Stimulated activated CD8-positive, alpha-beta memory T cell treated with anti-CD3 and anti-CD28 coated beads, Interleukin-7, amount 100 ng/mL, for 24 hours (primary cell): ENCODE data around the gene UNC5B.

ENCODE experiments used
- DNase-seq: peaks from one replicate; pipeline ENCODE4 v3.0.0-alpha.2; 2020; ENCODE audit warnings: low read depth

Gene UNC5B

DNA sequence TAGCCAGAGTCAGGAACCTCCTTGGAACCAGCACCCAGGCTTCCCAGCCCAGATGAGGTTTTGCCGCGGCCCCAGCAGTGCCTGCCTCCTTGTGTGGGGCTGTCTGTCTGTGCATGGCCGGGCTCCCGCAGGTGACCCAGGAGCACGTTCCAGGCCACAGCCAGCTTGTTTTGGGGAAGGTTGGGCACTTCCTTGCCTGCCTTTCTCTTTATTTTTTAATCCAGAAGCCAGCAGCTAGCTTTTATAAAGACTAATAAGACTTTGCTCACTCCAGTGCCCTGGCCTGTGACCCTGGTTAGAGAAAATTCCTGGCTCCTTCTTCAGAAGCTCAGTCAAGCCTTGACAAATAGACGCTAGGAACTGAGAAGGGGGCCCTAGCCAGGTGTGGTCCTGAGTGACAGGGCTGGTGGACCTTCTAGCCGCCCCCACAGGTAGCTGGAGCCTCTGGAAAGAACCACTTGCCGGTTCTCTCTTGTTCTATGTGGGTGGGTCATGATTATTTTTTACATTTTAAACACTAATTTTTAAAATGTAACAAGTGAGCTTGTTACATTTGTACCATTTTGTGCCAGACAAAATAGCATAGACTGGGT lies 107.5 kb downstream of the UNC5B start:
- no peak for DNase-seq

DNA sequence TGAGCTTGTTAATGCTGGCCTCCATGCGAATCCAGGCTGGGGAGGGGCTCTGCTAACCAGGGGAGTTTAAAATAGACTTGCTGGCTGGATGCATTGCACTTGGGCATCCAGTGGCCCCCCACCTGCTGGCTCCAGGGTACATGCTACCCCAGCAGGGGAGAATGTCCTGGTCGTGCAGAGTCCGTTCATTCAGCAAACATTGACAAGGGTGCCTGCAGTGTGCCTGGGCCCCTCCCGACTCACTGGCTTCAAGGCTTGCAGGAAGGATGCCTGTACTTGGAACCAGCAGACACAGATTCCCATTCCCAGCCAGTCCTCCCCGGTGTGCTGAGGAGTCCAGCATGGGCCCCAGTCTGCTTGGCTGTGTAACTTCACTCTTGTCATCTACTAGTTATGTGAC lies 108.2 kb downstream of the UNC5B start:
- no peak for DNase-seq

- DNase-seq: no peak
Measured at GRCh38 chr10:71321386-71321785, 109.0 kb downstream of the UNC5B start.

DNA sequence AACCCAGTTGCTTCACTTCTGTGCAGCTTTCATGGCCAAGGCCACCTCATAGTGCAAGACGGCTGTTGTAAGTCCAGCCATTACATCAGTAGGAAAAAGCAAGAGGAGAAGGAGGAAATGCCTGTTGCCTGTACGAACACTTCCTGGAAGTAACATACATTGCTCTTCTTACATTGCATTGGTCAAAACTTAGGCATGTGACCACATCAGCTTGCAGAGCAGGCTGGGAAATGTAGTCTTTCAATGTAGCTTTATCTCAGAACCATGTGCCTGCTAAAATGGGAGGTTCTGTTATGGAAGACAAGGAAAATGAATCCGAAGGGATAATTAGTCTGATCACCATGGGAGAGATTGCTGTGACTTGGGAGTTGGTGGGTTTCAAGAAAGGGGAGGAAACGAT lies 111.0 kb downstream of the UNC5B start:
- DNase-seq: no peak

DNA sequence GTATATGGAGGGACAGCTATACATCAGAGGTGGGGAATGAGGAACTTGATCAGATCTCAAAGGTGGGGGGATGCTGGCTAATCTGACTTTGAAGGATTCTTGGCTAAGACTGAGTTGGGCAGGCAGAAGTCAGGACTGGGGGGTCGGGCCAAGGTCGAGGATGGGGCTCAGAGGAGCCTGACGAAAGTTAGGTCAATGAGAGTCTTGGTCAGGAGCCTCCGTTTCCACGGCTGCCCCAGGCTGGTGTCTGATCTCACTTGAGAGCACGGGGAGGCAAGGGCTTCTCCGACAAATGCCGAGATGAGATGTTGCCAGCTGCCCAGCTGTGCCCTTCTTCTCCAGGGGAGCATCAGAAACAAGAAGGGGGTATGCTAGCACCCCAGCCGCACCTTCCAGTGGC lies 112.4 kb downstream of the UNC5B start:
- no peak for DNase-seq

DNA sequence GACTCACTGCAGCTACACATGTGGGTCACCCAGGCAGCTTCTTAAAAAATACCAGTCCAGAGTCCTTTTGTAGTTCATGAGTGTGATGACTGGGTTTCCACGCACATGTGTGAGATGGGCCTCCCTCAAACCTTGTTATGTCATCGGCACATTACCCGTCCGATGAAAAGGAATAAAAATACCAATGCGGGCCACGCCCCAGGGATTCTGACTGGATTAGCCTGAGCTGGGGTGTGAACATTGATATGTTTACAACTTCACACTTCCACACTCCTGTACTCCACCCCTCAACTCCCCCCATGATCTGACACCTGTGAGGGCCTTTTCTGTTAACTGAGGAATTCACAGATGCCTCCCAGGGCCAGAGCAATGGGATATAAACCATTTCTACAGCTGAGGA lies 112.9 kb downstream of the UNC5B start:
- DNase-seq: no peak

- DNase-seq: no peak
Measured at GRCh38 chr10:71326464-71326881, 114.1 kb downstream of the UNC5B start.

DNA sequence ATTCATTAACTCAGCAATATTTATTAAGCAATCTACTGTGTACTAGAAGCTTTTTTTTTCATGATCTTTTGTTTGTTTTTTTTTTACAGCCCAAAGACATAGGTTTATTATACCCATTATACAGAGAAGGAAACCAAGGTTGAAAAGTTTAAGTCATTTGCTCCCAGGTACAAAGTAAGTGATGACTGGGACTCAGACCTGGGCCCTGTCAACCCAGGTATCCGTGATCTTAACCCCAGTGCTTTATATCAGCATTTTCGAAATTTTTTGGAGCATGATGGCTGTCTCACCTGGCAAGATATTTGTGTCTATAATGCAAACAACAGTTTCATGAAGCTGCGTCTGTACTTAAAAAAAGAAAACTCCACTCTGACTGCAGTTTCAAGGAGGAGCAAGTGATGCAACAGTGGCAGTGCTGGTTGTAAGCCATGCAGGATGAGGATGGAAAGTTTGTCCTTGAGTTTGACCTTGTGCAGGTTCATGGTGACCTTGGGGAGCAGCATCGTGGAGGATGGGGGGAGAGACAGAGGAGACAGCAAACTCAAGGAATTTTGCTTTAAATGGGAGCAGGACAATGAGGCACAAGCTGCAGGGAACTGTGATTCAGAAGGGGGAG lies 118.5 kb downstream of the UNC5B start:
- DNase-seq: no peak

GRCh38 chr10:71331736-71332135 lies 119.4 kb downstream of the UNC5B start:
- no peak for DNase-seq

- DNase-seq: no peak
Measured at GRCh38 chr10:71332466-71332865, 120.1 kb downstream of the UNC5B start.

GRCh38 chr10:71333129-71333887 lies 120.9 kb downstream of the UNC5B start:
- no peak for DNase-seq

DNA sequence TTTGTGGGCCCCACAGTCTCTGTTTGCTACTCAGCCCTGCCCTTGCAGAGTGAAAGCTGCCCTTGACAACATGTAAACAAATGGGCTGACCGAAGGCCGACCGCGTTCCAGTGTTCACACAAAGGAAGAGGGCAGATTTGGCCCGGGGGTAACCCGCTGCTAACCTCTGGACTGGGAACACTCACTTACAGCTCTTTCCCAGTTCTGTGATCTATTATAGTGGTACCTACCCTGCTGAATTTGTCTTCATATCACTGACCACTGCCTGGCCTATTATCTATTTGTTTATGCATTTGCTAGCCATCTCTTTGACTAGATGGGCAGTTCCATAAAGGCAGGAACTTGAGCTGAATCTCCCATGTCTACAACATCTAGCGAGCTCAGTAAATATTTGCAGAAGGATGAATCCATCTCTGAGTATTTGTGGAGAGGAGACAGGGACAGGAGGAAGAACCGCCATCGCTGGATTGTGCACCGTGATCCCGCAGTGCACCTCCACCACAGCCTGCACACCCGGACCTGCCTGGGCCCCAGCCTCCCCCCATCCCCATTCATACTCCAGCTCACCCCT lies 121.9 kb downstream of the UNC5B start:
- DNase-seq: no peak

- no peak for DNase-seq
Measured at GRCh38 chr10:71335173-71335708, 122.9 kb downstream of the UNC5B start.

- DNase-seq: no peak
Measured at GRCh38 chr10:71336632-71337031, 124.3 kb downstream of the UNC5B start.

DNA sequence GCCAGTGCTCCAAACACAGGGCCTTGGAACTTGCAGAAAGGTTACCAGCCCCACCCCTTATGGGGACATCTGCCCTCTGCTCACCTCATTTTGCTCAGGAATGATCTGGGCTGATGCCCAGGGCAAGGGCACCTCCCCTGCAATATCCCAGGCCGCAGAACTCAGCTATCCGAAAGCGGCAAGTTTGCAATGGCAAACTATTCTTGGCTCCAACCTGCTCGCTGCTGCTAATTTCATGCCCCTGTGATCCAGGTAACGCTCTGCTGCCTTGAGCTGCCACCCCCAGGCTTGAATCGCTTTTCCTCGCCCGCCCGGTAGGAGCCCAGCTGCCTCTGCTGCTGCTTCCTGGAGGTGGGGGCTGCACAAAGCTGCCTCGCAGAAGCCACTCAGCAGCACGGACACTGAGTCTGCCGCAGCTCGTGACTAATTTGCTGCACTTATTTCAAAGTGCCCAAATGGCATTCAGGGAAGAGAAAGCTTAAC lies 124.9 kb downstream of the UNC5B start:
- DNase-seq: no peak

DNA sequence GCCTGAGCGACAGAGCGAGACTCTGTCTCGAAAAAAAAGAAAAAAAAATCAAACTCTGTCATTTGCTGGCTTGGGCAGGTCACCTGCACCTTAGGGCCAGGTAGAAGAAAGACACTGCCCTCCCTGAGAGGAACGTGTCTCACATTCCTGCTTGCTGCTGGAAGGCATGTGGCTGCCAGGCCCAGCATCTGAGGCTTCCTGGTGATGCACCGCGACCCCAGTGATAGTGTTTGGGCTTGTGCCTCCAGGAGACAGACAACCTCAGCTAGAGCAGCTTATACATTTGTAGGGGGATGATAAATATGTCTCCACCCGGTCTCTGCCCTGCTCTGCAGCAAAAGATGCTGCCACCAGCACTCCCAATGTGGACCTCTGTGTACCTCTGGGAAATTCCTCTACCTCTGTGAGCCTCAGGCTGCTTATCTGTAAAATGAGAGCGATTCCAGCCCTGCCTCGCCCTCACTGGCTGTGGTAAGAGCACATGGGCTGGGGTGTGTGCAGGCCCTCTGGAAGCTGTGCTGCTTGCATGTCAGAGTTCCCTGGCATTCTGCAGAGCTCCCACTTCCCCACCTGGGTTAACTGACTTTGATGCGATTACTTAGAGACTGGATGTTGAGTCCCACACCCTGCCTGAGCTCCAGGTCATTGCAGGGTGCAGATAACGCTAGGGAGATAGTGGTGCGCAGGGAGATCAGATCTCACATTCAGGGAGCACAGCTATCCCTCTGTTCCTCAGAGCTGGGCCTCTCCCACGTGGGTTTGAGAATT lies 126.5 kb downstream of the UNC5B start:
- DNase-seq: no peak

- no peak for DNase-seq
Measured at GRCh38 chr10:71339796-71340589, 127.6 kb downstream of the UNC5B start.

GRCh38 chr10:71342573-71343391 lies 130.4 kb downstream of the UNC5B start:
- DNase-seq: no peak

GRCh38 chr10:71343392-71343773 lies 131.0 kb downstream of the UNC5B start:
- DNase-seq: no peak
